Stimulated activated naive CD8-positive, alpha-beta T cell treated with anti-CD3 and anti-CD28 coated beads, Interleukin-15, Interleukin-2, amounts not matched to agents 100 ng/mL and 50 ng/mL, for 24 hours (primary cell): Measurements from ENCODE around the gene DPT.
"Not testable (repeated sequence)": the region's sequence is repeated elsewhere in the genome, so short reads cannot be mapped to it uniquely, and the experiment has no call there.

Experiments
- H3K27ac Mint-ChIP-seq: one replicate; pipeline ENCODE4 v1.8.0; 2021; ENCODE audit warnings: mild to moderate bottlenecking, mixed read lengths
- H3K27me3 Mint-ChIP-seq: one replicate; pipeline ENCODE4 v1.8.0; 2021; ENCODE audit warnings: mixed read lengths
- H3K36me3 Mint-ChIP-seq: one replicate; pipeline ENCODE4 v1.8.0; 2021; ENCODE audit warnings: low read depth, mixed read lengths
- H3K4me1 Mint-ChIP-seq: one replicate; pipeline ENCODE4 v1.8.0; 2021; ENCODE audit warnings: low read depth, mixed read lengths
- H3K4me3 Mint-ChIP-seq: one replicate; pipeline ENCODE4 v1.8.0; 2021; ENCODE audit warnings: mild to moderate bottlenecking, mixed read lengths
- H3K9me3 Mint-ChIP-seq: one replicate; pipeline ENCODE4 v1.8.0; 2021; ENCODE audit warnings: mixed read lengths

Gene DPT

GRCh38 chr1:168728473-168729404 lies at the start of gene DPT:
Gene DPT (minus strand): TSS chr1:168729206. CDS start chr1:168729174, 32 bp downstream.
- H3K27ac Mint-ChIP-seq: no peak within 1 kb of the TSS
- H3K4me1 Mint-ChIP-seq: no peaks in the 10 kb centered on the region
- peaks cover 4% of the 10 kb centered on the region for H3K27me3 Mint-ChIP-seq
- H3K9me3 Mint-ChIP-seq: no peaks in the 10 kb centered on the region
- H3K36me3 Mint-ChIP-seq: no peaks in the 10 kb centered on the region
- H3K4me3 Mint-ChIP-seq: no peak within 1 kb of the TSS

- Mint-ChIP-seq H3K27ac (no peak overlapping the region), H3K9me3 (no peaks in the 10 kb centered on the region), H3K4me3 (no peak overlapping the region), H3K36me3 (no peaks in the 10 kb centered on the region), H3K4me1 (no peaks in the 10 kb centered on the region), H3K27me3 (peaks cover 1% of the 10 kb centered on the region)
Measured at GRCh38 chr1:168775366-168775765, 46.4 kb upstream of the DPT start.

DNA sequence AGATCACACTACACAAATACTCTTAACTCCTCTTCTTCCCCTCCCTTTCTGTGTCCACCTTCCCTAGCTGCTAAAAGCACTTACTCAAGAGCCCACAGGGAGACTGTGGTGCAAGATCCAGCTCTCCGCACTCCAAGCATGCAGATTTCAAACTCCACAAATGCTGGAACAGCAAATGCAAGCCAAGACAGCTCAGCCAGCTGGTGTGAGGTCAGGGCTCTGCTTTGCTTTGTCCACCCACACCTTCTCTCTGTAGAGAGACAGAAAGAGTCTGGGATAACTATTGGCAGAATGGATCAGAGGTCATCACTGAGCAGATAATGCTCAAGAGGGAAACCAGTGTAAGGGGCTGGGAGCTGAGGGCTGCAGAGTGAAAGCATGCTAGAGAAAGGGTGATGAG lies 45.2 kb upstream of the DPT start:
- Mint-ChIP-seq H3K36me3 (no peaks in the 10 kb centered on the region), H3K27ac (no peak overlapping the region), H3K9me3 (no peaks in the 10 kb centered on the region), H3K27me3 (no peaks in the 10 kb centered on the region), H3K4me1 (no peaks in the 10 kb centered on the region), H3K4me3 (no peak overlapping the region)

- Mint-ChIP-seq H3K27ac (no peak overlapping the region), H3K36me3 (no peaks in the 10 kb centered on the region), H3K4me1 (no peaks in the 10 kb centered on the region), H3K27me3 (no peaks in the 10 kb centered on the region), H3K9me3 (no peaks in the 10 kb centered on the region), H3K4me3 (no peak overlapping the region)
Measured at GRCh38 chr1:168772428-168773060, 43.5 kb upstream of the DPT start.

- H3K36me3 Mint-ChIP-seq: no peaks in the 10 kb centered on the region
- H3K4me1 Mint-ChIP-seq: no peaks in the 10 kb centered on the region
- no peaks in the 10 kb centered on the region for H3K27me3 Mint-ChIP-seq
Measured at GRCh38 chr1:168771104-168771630, 42.2 kb upstream of the DPT start.

GRCh38 chr1:168769893-168770292 lies 40.9 kb upstream of the DPT start:
- not testable (repeated sequence) for H3K36me3 Mint-ChIP-seq, H3K4me1 Mint-ChIP-seq, H3K9me3 Mint-ChIP-seq, H3K4me3 Mint-ChIP-seq, H3K27ac Mint-ChIP-seq, H3K27me3 Mint-ChIP-seq

More at GRCh38 chr1:168771104-168771630, 42.2 kb upstream of the DPT start:
- Mint-ChIP-seq H3K4me3 (no peak overlapping the region), H3K9me3 (no peaks in the 10 kb centered on the region), H3K27ac (no peak overlapping the region)

DNA sequence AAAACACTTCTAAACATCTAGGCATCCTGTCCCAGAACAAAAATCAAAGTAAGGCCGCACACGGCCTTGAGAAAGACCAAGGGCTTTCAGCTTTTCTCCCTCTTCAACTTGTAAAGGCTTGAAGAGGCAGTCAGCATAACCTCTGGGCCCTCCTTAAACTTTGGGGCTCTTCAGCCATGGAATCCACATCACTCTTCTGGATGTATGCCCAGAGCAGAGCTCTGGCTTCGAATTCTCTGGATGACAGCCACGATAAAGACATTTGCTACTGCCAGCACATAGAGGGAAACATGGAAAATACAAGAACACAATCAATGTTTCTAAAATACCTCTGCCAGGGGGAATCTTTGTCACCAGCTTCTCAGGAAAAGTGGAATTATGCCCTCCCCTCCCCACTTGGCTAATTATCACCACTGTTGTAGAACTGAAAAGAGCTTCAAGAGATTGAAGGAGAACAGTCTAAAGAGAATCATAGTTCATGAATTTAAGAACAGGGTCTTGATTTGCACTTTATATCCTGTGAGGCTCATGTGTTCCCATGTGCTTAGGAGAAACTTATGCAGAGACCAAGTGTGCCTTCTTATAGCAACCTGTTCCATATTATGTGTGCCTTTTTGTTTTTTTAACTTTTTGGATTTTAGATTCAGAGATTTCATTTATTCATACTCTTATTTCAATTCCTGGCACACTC lies 39.0 kb upstream of the DPT start:
- peaks cover 3% of the 10 kb centered on the region for H3K4me1 Mint-ChIP-seq
- H3K27ac Mint-ChIP-seq: no peak overlapping the region
- no peaks in the 10 kb centered on the region for H3K27me3 Mint-ChIP-seq
- no peak overlapping the region for H3K4me3 Mint-ChIP-seq
- H3K9me3 Mint-ChIP-seq: no peaks in the 10 kb centered on the region
- no peaks in the 10 kb centered on the region for H3K36me3 Mint-ChIP-seq

DNA sequence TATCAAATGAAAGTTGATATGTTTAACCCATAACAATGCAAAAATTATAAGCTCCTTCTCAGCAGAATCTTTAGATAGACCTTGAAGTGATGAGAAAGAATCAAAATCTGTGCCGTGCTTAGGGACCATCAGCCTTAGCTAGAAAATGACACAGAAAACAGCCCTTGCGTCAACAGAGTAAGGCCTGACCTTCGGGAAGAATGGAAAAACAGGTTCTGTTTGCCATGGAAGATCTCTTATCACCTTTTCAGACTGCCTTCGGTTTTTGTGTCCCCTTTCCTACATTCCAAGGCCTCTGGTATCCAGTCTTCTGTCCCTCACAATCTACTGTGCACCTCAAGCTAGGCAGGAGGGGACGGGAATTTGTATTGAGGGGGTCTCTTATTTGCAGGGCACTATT lies 37.6 kb upstream of the DPT start:
- Mint-ChIP-seq H3K27ac (no peak overlapping the region), H3K4me3 (no peak overlapping the region), H3K9me3 (no peaks in the 10 kb centered on the region), H3K27me3 (no peaks in the 10 kb centered on the region), H3K4me1 (peaks cover 13% of the 10 kb centered on the region), H3K36me3 (no peaks in the 10 kb centered on the region)

DNA sequence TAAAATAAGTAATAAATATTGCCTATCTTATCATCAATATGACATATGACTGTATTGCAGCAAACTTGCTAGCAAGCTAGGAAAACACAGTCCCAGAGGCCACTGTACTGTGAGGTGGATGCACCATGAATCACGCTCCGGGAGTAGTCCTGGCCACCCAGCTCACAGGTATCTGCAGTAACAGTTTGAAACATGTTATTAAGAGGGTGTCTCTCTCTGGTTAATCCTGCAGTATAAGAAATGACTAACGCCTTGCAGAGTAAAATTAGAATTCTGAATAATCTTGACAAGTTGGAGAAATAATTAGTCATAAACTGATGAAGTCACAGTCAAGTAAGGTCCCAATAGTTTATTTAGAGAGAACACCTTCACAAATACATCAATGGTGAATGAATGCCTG lies 34.0 kb upstream of the DPT start:
- Mint-ChIP-seq H3K9me3 (no peaks in the 10 kb centered on the region), H3K4me3 (no peak overlapping the region), H3K27ac (no peak overlapping the region), H3K36me3 (no peaks in the 10 kb centered on the region), H3K27me3 (no peaks in the 10 kb centered on the region), H3K4me1 (peaks cover 14% of the 10 kb centered on the region)

- Mint-ChIP-seq H3K27me3 (no peaks in the 10 kb centered on the region), H3K36me3 (no peaks in the 10 kb centered on the region), H3K27ac (no peak overlapping the region), H3K4me1 (peaks cover 14% of the 10 kb centered on the region), H3K9me3 (no peaks in the 10 kb centered on the region), H3K4me3 (no peak overlapping the region)
Measured at GRCh38 chr1:168762473-168762872, 33.5 kb upstream of the DPT start.

DNA sequence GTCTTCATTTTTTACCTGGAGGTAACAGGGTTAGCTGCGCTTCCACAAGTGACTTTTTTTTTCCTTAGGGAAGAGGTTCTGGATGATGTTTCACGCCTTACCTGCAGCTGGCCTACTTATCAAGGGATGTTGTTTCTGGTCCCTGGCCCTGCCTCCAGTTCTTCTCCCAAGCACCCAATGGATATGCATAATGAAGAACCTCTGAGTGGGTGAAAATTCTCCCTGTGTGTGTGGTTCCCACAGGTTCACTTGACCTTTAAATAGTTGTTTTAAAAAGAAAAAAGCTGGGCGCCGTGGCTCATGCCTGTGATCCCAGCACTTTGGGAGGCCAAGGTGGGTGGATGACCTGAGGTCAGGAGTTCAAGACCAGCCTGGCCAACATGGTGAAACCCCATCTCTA lies 31.8 kb upstream of the DPT start:
- H3K4me1 Mint-ChIP-seq: peaks cover 14% of the 10 kb centered on the region
- H3K36me3 Mint-ChIP-seq: no peaks in the 10 kb centered on the region
- H3K4me3 Mint-ChIP-seq: no peak overlapping the region
- no peak overlapping the region for H3K27ac Mint-ChIP-seq
- no peaks in the 10 kb centered on the region for H3K27me3 Mint-ChIP-seq
- H3K9me3 Mint-ChIP-seq: no peaks in the 10 kb centered on the region

- no peak overlapping the region for H3K27ac Mint-ChIP-seq
- no peaks in the 10 kb centered on the region for H3K36me3 Mint-ChIP-seq
- no peaks in the 10 kb centered on the region for H3K27me3 Mint-ChIP-seq
- H3K4me1 Mint-ChIP-seq: peaks cover 14% of the 10 kb centered on the region
- H3K4me3 Mint-ChIP-seq: no peak overlapping the region
- no peaks in the 10 kb centered on the region for H3K9me3 Mint-ChIP-seq
Measured at GRCh38 chr1:168760241-168760640, 31.2 kb upstream of the DPT start.

- Mint-ChIP-seq H3K4me3 (no peak overlapping the region), H3K36me3 (no peaks in the 10 kb centered on the region), H3K27me3 (peaks cover 2% of the 10 kb centered on the region), H3K27ac (no peak overlapping the region), H3K4me1 (peaks cover 14% of the 10 kb centered on the region), H3K9me3 (no peaks in the 10 kb centered on the region)
Measured at GRCh38 chr1:168759077-168759476, 30.1 kb upstream of the DPT start.

GRCh38 chr1:168758503-168758902 lies 29.5 kb upstream of the DPT start:
- Mint-ChIP-seq H3K27me3 (peaks cover 3% of the 10 kb centered on the region), H3K4me1 (peaks cover 14% of the 10 kb centered on the region), H3K36me3 (no peaks in the 10 kb centered on the region), H3K27ac (no peak overlapping the region), H3K4me3 (no peak overlapping the region), H3K9me3 (no peaks in the 10 kb centered on the region)
